Measurements from ENCODE around the gene TNP2.

The TNP2 gene

GRCh38 chr16:11277607-11278337 lies 8.6 kb upstream of the TNP2 start:
- DNase-seq (ENCODE audit: low read depth in 2 of 2) = no peak

GRCh38 chr16:11276896-11277593 lies 7.9 kb upstream of the TNP2 start:
- DNase-seq (ENCODE audit: low read depth in 2 of 2) = no peak

- no peak for DNase-seq (ENCODE audit: low read depth in 2 of 2)
Measured at GRCh38 chr16:11276143-11276895, 7.2 kb upstream of the TNP2 start, which contains the start of gene PRM2. PRM2 (minus strand) TSS chr16:11276480; CDS start chr16:11276370, 110 bp downstream.

- no peak for DNase-seq (ENCODE audit: low read depth in 2 of 2)
Measured at GRCh38 chr16:11274964-11275363, 5.8 kb upstream of the TNP2 start.

DNA sequence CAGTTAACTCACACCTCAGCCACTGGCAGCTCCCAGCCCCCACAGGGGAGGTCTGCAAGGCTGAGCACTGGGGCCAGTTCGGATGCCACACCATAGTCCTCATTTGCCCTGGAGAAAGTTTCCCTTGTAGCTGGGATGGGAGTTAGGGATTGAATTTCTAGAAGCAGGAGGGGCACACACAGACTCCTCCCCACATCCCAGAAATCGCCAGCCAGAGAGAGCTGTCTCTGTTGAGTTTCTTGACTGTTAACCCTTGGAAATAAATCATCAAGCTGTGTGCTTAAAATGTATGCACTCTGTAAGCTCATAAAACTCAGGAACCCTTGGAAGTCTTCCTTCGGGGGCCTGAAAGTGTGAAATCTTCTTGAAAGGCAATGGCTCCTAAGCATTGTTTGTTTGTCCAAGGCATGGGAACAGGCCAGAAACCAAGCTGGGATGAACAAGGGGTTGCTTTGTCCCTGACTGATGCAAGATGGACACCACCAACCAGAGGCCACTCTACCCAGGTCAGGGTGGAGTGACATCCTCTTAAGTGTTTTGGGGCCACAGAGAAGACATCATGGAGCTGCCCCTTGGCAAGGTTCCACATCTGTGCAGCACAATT lies 4.7 kb upstream of the TNP2 start:
- no peak for DNase-seq (ENCODE audit: low read depth in 2 of 2)

GRCh38 chr16:11272921-11273720 lies 4.0 kb upstream of the TNP2 start, which contains the start of gene PRM3:
PRM3 (minus strand) TSS chr16:11273629; CDS start chr16:11273595, 34 bp downstream.
- DNase-seq (ENCODE audit: low read depth in 2 of 2) = no peak

- DNase-seq (ENCODE audit: low read depth in 2 of 2) = no peak
Measured at GRCh38 chr16:11272484-11272883, 3.4 kb upstream of the TNP2 start.

DNA sequence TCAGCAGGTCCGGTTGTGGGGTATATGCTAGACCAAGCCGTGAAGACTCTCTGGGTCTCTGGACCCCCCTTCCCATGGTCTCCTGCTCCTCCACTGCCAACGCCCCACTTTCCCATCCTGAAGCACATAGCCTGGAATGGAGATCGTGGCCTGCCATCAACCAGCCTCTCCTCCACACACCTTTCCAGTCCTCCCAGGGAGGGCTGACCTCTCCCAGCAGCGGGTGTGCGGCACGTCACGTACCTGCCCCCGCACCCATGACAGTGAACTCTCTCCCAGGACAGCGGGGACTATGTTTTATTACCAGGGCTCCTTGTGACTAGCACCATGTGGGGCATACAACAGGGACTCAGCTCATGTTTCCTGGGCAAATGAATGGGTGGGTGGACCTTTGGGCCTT lies 2.5 kb upstream of the TNP2 start:
- no peak for DNase-seq (ENCODE audit: low read depth in 2 of 2)

GRCh38 chr16:11270602-11271162 lies 1.6 kb upstream of the TNP2 start:
- DNase-seq (ENCODE audit: low read depth in 2 of 2) = no peak

- DNase-seq (ENCODE audit: low read depth in 2 of 2) = no peak
Measured at GRCh38 chr16:11265124-11265523, 4.0 kb downstream of the TNP2 start.

DNA sequence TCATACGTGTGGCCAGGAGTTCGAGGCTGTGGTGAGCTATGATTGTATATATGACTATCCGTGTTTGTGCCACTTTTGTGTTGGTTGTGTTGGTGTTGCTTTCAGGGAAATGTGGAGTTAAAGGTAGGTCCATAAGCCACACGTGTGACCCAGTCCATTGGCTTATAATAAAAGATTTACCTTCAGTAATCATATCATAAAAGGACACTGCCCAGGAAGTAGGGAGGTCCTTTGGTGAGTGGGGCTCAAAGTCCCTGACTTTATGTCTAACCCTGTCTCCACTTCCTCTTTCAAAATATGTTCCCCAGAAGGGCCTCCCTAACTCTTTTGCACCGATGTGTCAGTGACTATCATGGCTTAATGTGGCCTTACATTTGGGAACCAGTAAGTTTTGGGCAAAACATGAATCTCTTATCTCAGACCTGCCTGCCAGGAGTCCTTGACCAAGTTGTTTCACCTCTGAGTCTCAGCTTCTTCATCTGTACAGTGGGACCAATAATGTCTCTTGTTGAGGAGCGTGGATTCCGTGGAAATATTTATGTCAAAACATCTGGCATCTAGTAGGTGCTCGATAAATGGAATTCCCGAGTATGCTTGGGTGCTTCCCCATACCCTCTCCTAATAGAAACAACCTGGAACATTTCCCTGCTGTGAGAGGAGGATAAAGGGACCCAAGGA lies 4.8 kb downstream of the TNP2 start:
- DNase-seq (ENCODE audit: low read depth in 2 of 2) = no peak

GRCh38 chr16:11263737-11264136 lies 5.4 kb downstream of the TNP2 start:
- DNase-seq (ENCODE audit: low read depth in 2 of 2) = no peak

DNA sequence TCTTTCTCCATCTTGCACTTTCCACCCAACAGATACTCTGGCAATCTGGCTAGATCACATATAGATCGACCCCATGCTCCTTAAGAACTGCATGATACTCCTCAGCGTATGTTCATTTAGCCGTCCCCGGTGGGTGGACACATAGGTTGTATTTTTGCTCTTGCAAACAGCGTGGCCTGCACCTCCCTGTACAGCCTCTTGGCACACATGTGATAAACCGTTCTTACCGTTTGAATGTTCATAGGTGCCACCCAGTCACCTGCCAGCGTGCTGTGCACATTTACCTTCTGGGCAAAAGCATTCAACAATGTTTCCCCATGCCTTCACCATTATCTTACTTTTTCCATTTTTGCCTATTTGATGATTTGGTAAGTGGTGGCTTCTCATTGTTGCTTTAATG lies 6.2 kb downstream of the TNP2 start:
- DNase-seq (ENCODE audit: low read depth in 2 of 2) = no peak

DNA sequence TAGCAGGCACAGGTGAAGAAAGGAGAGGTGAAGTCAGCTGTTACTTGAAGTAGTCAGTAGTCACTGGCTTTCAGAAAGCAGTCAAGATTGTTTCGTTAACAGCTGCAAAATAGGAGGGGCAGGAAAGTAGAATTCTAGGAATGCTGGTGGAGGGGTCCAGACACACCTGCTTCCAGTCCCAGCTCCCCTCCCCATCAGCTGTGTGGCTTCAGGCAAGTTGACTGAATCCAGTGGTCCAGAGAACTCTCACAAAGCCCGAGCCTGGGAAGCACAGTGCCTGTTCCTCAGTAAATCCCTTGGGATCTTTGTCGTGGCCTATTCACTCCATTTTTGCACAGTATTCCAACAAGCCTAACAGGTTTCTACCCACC lies 8.5 kb downstream of the TNP2 start:
- no peak for DNase-seq (ENCODE audit: low read depth in 2 of 2)

- DNase-seq (ENCODE audit: low read depth in 2 of 2) = no peak
Measured at GRCh38 chr16:11259655-11260595, 9.2 kb downstream of the TNP2 start.

DNA sequence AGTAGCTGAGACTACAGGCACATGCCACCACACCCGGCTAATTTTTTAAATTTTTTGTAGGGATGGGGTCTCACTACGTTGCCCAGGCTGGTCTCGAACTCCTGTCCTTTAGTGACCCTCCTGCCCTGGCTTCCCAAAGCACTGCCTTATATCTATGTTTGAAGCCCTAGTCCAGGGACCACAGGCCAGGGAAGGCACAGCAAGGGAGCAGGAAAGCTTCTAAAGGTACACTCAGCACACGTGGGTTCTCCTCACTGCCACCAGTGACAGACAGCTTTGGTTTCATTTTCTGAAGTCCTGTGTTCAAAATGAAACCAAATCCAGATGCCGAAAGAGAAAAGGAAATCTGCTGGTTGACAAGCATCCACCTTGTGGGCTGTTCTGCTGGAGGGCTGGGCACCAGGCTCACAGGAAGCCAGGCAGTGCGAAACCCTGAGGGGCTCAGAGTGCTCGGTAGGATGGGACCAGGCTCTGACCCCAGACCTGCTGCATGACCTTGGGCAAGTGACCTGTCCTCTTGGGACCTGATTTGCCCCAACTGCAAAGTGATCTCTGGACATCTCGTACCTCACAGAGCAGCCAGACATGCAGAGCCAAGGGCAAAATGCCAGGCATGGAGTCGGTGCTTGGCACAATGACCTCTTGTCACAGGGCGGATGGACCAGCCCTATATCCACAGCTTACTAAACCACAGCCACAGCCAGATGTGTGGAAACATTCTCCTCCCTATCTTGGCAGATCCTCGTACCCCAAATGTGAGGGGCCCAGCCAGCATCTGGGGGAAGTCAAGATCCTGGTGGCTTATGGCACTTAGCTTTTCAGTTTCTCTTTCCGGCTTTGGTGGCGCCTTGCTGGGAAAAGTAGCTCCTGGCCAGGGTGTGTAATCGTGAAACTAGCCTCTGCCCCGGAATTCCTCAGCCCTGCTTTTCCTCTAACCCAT lies 10.3 kb downstream of the TNP2 start:
- no peak for DNase-seq (ENCODE audit: low read depth in 2 of 2)

DNA sequence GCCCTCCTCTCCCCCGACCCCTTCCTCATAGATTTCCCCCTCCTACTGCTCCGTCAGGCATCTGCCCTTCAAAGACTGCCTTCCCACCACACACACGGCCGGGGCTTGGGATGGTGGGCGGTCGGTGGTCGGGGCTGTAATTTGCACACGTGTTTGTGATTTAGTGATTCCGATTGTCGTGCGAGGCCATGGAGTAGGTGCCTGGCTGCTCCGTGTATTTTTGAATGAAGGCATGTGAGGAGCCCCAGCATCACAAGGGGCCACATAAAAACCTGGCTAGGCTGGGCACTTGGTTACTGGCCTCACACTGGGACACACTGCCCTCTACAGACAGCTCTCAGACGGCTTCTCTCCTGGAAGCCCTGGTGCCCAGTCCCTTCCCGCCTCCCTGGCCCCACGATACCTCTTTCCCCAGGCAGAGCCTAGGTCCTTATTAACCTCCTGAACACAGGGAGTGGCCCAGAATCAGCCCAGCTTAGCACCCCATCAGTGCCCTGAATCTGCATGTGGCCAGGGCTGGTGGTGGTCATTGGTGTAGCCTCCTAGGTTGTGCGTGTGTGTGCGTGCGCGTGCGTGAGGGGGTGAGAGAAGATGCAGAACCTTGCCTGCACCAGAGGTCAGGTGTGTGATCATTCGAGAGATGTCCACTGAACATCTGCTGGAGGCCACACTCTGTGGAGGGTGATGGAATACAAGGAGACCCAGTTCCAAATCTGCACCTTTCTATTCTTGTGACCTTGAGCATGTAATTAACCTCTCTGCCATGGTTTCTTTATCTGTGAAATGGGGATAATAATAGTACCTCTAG lies 11.8 kb downstream of the TNP2 start:
- no peak for DNase-seq (ENCODE audit: low read depth in 2 of 2)

All from stimulated activated CD8-positive, alpha-beta memory T cell treated with anti-CD3 and anti-CD28 coated beads, Interleukin-15, amount 100 ng/mL, for 4 hours (primary cell).